Activated T-helper 1 cell treated with anti-CD3 and anti-CD28 coated beads, Interleukin-2, amount 50 U/mL, for 16 hours (primary cell): ENCODE results near the gene TMCO1.
"Not testable (repeated sequence)": the region's sequence is repeated elsewhere in the genome, so short reads cannot be mapped to it uniquely, and the experiment has no call there.

Experiments
- DNase-seq, 2 donors: peaks; one replicate each; pipeline ENCODE4 v3.0.0-alpha.2; 2020; ENCODE audit warnings: low read depth in 1 of 2, low spot score in 1 of 2

Gene TMCO1

DNA sequence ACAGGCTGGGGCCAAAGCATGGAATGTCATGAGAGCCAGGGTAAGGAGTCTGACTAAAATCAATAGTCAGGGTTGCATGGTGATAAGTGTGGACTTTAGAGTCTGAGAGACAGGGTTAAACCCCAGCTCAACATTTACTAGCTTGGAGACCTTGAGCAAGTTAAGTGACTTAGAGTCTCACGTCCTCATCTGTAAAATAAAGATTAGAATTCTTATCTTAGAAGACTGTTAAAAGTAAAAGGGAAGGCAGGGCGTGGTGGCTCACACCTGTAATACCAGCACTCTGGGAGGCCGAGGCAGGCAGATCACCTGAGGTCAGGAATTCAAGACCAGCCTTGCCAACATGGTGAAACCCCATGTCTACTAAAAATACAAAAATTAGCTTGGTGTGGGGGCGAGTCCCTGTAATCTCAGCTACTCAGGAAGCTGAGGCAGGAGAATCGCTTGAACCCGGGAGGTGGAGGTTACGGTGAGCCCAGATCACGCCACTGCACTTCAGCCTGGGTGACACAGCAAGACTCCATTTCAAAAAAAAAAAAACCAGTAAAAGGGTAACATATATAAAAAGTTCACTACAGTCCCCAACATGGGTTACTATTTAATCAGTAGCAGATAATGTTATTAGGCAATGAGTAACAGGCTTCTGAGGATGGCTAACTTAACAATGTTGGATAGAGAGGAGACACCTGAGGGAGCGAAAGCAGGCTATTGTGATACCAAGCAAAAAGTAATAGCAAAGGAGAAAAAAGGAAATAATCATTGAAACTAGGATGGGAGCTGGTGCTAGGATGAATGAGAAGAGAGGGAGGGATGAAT is 20.8 kb downstream of the TMCO1 start:
- DNase-seq: no peak

GRCh38 chr1:165744913-165745312 is 23.8 kb downstream of the TMCO1 start:
- DNase-seq: not testable (repeated sequence)

GRCh38 chr1:165742194-165742593 is 26.5 kb downstream of the TMCO1 start:
- no peak for DNase-seq

- DNase-seq: no peak
Observed at GRCh38 chr1:165738794-165739193, 29.9 kb downstream of the TMCO1 start.

GRCh38 chr1:165737196-165737595 is 31.5 kb downstream of the TMCO1 start:
- DNase-seq: no peak

GRCh38 chr1:165734906-165735305 is 33.8 kb downstream of the TMCO1 start:
- DNase-seq: no peak

DNA sequence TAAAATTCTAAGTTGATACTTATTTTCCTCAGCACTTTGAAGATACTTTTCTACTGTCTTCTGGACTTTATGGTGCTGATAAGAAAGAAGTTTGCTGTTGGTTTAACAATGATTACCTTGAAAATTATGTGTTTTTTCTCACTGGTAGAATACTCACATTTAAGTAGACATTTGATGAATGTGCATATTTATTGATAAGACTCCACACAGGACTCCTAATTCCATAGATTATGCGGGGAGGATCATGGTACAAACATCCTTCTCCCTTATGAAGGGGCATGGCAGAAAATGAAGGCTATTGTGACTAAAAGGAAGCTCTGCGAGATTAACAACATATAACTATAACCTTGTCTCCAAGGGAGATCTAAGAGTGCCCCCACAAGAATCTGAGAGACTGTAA is 41.8 kb downstream of the TMCO1 start:
- DNase-seq: no peak

DNA sequence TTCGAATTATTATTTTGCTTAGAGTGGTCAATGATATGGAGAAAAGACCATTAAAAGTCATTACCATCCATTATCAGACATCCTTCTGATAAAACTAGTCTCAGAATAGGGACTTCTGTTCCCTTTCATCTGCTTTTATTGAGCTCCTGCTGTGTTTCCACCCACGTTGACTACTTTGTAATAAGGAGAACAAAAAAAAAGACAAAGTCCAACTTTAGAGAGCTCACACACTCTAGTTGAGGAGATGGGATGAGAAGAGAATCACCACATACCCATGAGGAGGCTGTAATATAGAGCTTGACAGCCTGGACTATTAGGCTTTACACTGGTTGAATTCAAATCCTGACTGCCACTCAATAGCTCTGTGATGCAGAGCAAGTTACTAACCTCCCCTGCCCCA is 42.5 kb downstream of the TMCO1 start:
- DNase-seq: no peak

- DNase-seq: no peak
Observed at GRCh38 chr1:165717918-165718515, 50.7 kb downstream of the TMCO1 start.

DNA sequence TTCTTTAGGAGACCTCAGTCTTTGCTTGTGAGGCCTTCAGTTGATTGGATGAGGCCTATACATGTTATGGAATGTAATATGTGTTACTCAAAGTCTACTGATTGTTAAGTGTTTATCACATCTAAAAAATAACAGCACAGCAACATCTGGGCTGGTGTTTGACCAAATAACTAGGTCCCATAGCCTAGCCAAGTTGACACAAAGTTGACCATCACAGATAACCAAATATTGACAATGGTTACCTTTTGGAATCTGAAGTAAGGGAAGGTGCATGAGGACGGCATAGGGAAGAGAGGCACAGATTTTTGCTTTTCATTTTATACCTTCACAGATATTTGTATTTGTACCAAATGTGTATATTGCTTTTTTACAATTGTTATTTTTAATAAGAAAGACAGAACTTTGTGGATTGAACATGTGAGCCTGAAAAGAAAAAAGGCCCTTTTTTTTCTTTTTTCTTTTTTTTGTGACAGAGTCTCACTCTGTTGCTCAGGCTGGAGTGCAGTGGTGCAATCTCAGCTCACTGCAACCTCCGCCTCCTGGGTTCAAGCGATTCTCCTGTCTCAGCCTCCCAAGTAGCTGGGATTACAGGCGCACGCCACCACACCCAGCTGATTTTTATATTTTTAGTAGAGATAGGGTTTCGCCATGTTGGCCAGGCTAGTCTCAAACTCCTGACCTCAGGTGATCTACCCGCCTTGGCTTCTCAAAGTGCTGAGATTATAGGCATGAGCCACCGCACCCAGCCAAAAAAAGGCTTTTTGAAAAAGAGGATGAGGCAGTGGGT is 52.2 kb downstream of the TMCO1 start:
- not testable (repeated sequence) for DNase-seq

- DNase-seq: no peak
Observed at GRCh38 chr1:165712764-165713163, 55.9 kb downstream of the TMCO1 start.

GRCh38 chr1:165707984-165708706 is 60.5 kb downstream of the TMCO1 start:
- no peak for DNase-seq

DNA sequence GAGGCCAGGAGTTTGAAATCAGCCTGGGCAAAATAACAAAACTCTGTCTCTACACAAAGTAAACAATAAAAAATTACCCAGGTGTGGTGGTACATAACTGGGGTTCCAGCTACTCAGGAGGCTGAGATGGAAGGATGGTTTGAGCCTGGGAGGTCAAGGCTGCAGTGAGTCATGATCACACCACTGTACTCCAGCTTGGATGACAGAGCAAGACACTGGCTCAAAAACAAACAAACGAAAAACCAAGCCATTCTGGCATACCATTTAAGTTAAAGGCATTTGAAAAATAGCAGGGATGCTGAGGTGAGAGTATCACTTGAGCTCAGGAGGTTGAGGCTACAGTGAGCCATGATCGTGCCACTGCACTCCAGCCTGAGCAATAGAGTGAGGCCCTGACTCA is 65.0 kb downstream of the TMCO1 start:
- DNase-seq: no peak

GRCh38 chr1:165701922-165702321 is 66.7 kb downstream of the TMCO1 start:
- DNase-seq: not testable (repeated sequence)

- no peak for DNase-seq
Observed at GRCh38 chr1:165699577-165699976, 69.1 kb downstream of the TMCO1 start.

GRCh38 chr1:165698761-165699052 is 70.0 kb downstream of the TMCO1 start:
- no peak for DNase-seq

DNA sequence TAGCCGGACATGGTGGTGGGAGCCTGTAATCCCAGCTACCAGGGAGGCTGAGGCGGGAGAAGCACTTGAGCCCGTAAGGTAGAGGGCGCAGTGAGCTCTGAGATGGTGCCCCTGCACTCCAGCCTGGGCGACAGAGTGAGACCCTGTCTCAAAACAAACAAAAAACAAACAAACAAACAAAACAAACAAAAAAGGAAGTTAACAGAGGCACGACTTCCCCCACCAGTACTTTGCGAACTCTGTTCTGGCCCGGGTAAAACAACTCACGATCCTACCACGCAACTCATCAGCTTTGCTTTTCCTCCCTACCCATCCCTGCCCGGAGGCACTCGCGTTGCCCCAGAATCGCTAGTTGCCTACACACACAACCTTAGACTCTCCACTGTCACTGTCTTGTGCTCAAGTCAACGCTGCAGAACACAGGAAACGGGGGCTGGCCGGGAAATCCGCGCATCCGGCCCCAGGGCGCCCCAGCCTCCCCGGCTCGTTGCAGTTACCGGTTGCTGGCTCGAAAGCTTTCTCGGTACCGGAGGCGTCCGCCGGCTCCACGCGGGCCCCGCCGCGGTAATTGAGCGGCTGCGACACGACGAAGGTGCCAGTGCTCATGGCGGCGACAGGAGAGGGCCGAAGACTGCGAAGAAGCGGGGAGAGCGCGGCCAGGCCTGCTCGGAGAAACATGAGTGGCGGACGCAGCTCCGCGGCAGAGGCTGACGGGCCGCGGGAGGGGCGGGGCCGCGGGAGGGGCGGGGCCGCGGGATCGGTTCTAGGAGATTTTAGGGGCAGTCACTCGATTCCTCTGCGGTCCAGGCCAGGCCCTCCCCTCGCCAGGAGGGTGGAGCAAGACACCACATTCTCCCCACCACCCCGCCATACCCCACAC is 70.5 kb downstream of the TMCO1 start, which contains the start of gene ALDH9A1:
Gene ALDH9A1, minus strand, starts transcription at position 682 of the 880 bp plus-strand sequence. Its CDS starts 4 bp downstream, at position 678.
- peak; percentile 70 to 74 for DNase-seq

- DNase-seq: no peak
Observed at GRCh38 chr1:165697491-165697880, 71.2 kb downstream of the TMCO1 start.

DNA sequence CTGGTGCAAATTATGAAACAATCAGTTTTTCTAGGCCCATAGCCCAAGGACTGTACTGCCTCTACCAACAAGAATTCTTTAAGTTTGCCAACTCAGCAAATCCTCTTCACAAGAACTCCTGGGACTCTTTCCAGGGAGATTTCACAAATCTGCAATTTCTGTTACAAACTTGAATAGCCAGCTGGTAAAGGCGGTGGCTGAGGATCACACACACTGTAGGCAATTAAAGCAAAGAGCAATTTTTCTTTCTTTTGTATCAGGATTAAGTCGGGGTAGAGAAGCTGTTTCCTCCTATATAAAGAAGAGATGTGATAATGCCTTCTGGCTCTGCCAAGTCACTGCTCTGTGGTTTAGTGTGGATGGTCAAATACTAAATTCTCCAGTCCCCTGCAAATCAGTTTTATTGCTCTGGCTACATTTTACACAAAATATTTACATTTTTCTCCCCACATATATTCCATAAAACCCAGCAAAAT is 72.0 kb downstream of the TMCO1 start:
- no peak for DNase-seq

DNA sequence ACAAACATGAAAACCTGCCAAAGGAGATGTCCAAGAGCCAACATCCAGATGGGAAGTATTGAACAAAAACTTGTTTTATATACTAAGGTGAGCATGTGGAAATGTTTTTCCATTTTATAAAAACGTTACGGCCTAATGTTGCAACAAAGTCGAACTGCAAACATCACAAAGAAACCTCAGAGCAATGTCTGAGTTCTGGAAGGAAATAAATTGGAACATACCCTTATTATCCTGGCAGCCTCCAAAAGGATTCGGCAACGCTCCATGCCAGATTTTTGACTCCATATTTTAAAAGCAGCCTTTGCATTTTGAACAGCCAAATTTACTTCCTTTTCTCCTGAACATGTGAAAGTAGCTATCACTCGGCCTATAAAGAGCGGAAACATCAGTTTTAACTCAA is 73.6 kb downstream of the TMCO1 start:
- DNase-seq: no peak
